Stimulated activated CD4-positive, alpha-beta T cell treated with anti-CD3 and anti-CD28 coated beads, Interleukin-4, amount 100 ng/mL, for 48 hours (primary cell): ENCODE data around the gene SLC8A2.

Experiments
- DNase-seq, 2 donors: peaks; one replicate each; pipeline ENCODE4 v3.0.0-alpha.2; 2020; ENCODE audit warnings: low read depth in 2 of 2

SLC8A2 gene

GRCh38 chr19:47430041-47430802, 41.5 kb downstream of the SLC8A2 start:
- DNase-seq = peak in 1 of 2 donors; percentile 22

- DNase-seq = no peak
Observed at GRCh38 chr19:47429140-47429793, 42.4 kb downstream of the SLC8A2 start.

- DNase-seq = peak; percentile 84 to 85
Observed at GRCh38 chr19:47428177-47428894, 43.4 kb downstream of the SLC8A2 start.

- DNase-seq = peak; percentile 58 to 74
Observed at GRCh38 chr19:47427241-47428176, 44.2 kb downstream of the SLC8A2 start.

GRCh38 chr19:47423203-47423882, 48.4 kb downstream of the SLC8A2 start:
- DNase-seq = no peak

GRCh38 chr19:47422417-47423163, 49.1 kb downstream of the SLC8A2 start:
- no peak for DNase-seq

- no peak for DNase-seq
Observed at GRCh38 chr19:47421844-47422395, 49.8 kb downstream of the SLC8A2 start.

GRCh38 chr19:47421244-47421786, 50.4 kb downstream of the SLC8A2 start:
- DNase-seq = no peak

GRCh38 chr19:47419789-47420188, 51.9 kb downstream of the SLC8A2 start:
- DNase-seq = no peak

- DNase-seq = no peak
Observed at GRCh38 chr19:47419030-47419783, 52.5 kb downstream of the SLC8A2 start, which contains the start of gene MEIS3. TSS of gene MEIS3 (minus strand) at chr19:47419527. CDS start at chr19:47419081, 446 bp downstream.

- DNase-seq = no peak
Observed at GRCh38 chr19:47418692-47419029, 53.0 kb downstream of the SLC8A2 start.

- DNase-seq = no peak
Observed at GRCh38 chr19:47417746-47418691, 53.7 kb downstream of the SLC8A2 start.

- DNase-seq = no peak
Observed at GRCh38 chr19:47417107-47417745, 54.5 kb downstream of the SLC8A2 start.

GRCh38 chr19:47416643-47416985, 55.1 kb downstream of the SLC8A2 start:
- no peak for DNase-seq

- DNase-seq = no peak
Observed at GRCh38 chr19:47415953-47416642, 55.6 kb downstream of the SLC8A2 start.

- no peak for DNase-seq
Observed at GRCh38 chr19:47414469-47414868, 57.2 kb downstream of the SLC8A2 start.

GRCh38 chr19:47413941-47414340, 57.8 kb downstream of the SLC8A2 start:
- DNase-seq = no peak
